ENCODE measurements around the gene INTS3. TPM values are rescaled to one million over a fixed set of nuclear protein-coding genes. Genes with fewer than 3 reads are reported as not detected.

INTS3 gene
- total and polyA plus RNA-seq, 2 of the 8 experiments (the other 6 are each of a cell fraction or from before 2014, with no cell fraction given), result 66.8 to 93.2 TPM

DNA sequence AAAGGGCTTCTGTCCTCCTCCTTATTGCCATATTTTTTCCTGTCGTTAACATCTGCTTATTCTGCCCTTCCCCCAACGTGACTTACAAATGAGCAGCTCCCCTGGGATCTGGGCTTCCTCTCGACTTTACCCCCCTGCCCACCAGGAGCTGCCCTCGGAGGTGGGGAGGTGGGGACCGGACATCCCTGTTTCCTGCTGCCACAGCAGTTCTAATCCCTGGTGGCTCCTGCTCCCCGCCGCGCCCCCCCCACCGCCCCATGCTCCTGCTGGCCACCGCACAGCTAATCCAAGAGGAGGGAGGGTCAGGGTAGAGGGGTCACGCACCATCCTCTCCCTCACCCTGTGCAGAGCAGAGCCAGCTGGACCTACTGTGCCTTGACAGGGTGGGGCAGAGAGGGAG, 42.9 kb downstream of the INTS3 start:
- Histone ChIP-seq H3K9ac (replicated peaks in 1 of 4; ENCODE audit: extremely low read depth in 1 of 4, low read depth in 3 of 4, low read length in 3 of 4) (no peak overlapping the region), H3K9me3 (ENCODE audit: insufficient read depth in 2 of 2, low read depth in 1 of 2, low read length in 1 of 2) (no peaks in the 10 kb centered on the region), H3K79me2 (ENCODE audit: control insufficient read depth in 1 of 2, insufficient read depth in 2 of 2, low read length in 2 of 2) (no peaks in the 10 kb centered on the region), H4K91ac (replicated peaks; ENCODE audit: insufficient read length, low read length) (no peak overlapping the region), H3K56ac (replicated peaks; ENCODE audit: insufficient read length, low read depth, low read length) (no peak overlapping the region), H3K4ac (replicated peaks; ENCODE audit: insufficient read length, low read depth, low read length) (no peak overlapping the region), H4K8ac (ENCODE audit: extremely low read depth, insufficient read depth, low read length) (no peak overlapping the region), H3K27me3 (replicated peaks in 1 of 4; ENCODE audit: control insufficient read depth in 3 of 4, extremely low read depth in 1 of 4, insufficient read depth in 3 of 4, low read length in 3 of 4) (no peaks in the 10 kb centered on the region; a peak in 1 of 7 replicates), H3K23me2 (ENCODE audit: low read depth, low read length) (peaks cover 10% of the 10 kb centered on the region), H3K18ac (ENCODE audit: extremely low read depth, low read length) (no peak overlapping the region), H2BK120ac (replicated peaks; ENCODE audit: low read depth, low read length) (no peak overlapping the region), H3K23ac (ENCODE audit: insufficient read length) (no peak overlapping the region), H3K14ac (ENCODE audit: insufficient read length) (no peak overlapping the region), H3K79me1 (ENCODE audit: low read depth, low read length) (0 out of 2 replicates have a peak, but pooled peaks cover 2% of the 10 kb centered on the region), H3K4me2 (ENCODE audit: insufficient read depth in 1 of 2, low read depth in 2 of 2, low read length in 2 of 2) (no peak overlapping the region), H3K36me3 (ENCODE audit: control insufficient read depth in 2 of 4, insufficient read depth in 4 of 4, low read length in 3 of 4) (peaks cover 13 to 55% (median 32%) of the 10 kb centered on the region in 4 experiments; a peak in 6 of 8 replicates), H2BK5ac (ENCODE audit: low read depth, low read length) (0 out of 2 replicates have a peak overlapping the region, but pooled peaks have one; percentile 31), H3K27ac (ENCODE audit: low read depth, low read length) (no peak overlapping the region), H2BK15ac (ENCODE audit: low read length) (no peak overlapping the region), H4K20me1 (replicated peaks in 1 of 2; ENCODE audit: control insufficient read depth in 1 of 2, insufficient read depth in 2 of 2, low read length in 2 of 2) (no peaks in the 10 kb centered on the region), H2BK20ac (ENCODE audit: low read length) (no peak overlapping the region), H2BK12ac (ENCODE audit: low read depth, low read length) (no peak overlapping the region), H4K5ac (ENCODE audit: insufficient read length, low read depth, low read length) (no peak overlapping the region), H3K4me1 (replicated peaks in 1 of 4; ENCODE audit: control insufficient read depth in 3 of 4, insufficient read depth in 4 of 4, low read length in 3 of 4) (peaks cover 0 to 10% (median 4%) of the 10 kb centered on the region in 4 experiments; a peak in 4 of 7 replicates), H3K4me3 (ENCODE audit: extremely low read depth in 1 of 4, insufficient read depth in 2 of 4, low read depth in 3 of 4, low read length in 4 of 4) (no peak overlapping the region), H2AFZ (ENCODE audit: low read length) (no peak overlapping the region), H2AK5ac (ENCODE audit: low read depth, low read length) (no peak overlapping the region)
- FAIRE-seq (no peak), DNase-seq (ENCODE audit: low read depth in 1 of 2, low spot score in 2 of 2) (no peak)
- ChIA-PET POLR2A (ENCODE audit: partially characterized antibody) (interaction anchor here (0.6 to 2.6 kb wide), 6 partner anchors 12 to 137 kb away, joined by 3 to 12 read pairs (median 4); partner anchors contain the start of genes CHTOP and NPR1), CTCF (ENCODE audit: partially characterized antibody) (interaction anchor here (0.7 to 12.1 kb wide), 18 partner anchors 9 to 215 kb away, joined by 3 to 172 read pairs (median 4); partner anchors contain the start of genes ILF2, JTB, NPR1 and RAB13)
- 76% methylated on average over 6 of the region's 11 CpGs; no CpG with 5 or more reads in 1 of the 2 experiments for WGBS, 2 experiments (ENCODE audit: extremely low coverage in 1 of 2, insufficient coverage in 1 of 2, insufficient read length in 1 of 2, insufficient replicate concordance in 2 of 2, low coverage in 1 of 2, low lambda C conversion rate in 2 of 2, missing lambda C conversion rate in 1 of 2)
- TF ChIP-seq EGR1 (IDR thresholded peaks at IDR 0.05; ENCODE audit: borderline replicate concordance, low read depth, low read length), result no peak
- no peak for TF ChIP-seq RBBP5 (IDR thresholded peaks at IDR 0.05; ENCODE audit: borderline replicate concordance, low read depth, low read length)
- TF ChIP-seq RNF2 (IDR thresholded peaks at IDR 0.05; ENCODE audit: borderline replicate concordance, low read depth, low read length, missing control alignments, poor library complexity, severe bottlenecking), result no peak
- no peak for TF ChIP-seq CTBP2 (IDR thresholded peaks at IDR 0.05; ENCODE audit: borderline replicate concordance, insufficient read depth, insufficient read length, low read length)

Data from H1 (cell line).